IMR-90 (cell line): ENCODE results near the gene DUSP10. TPM values are rescaled to one million over a fixed set of nuclear protein-coding genes. Genes with fewer than 3 reads are reported as not detected.
A peak's percentile ranks its signal among the peaks of the same experiment; 100 is the strongest.

Experiments
- ATAC-seq: fragments of 200-7000 bp; cut with Tn5 transposase; 2 replicates; pipeline ENCODE4 v1.9.1; 2020; ENCODE audit warnings: low read depth, mild to moderate bottlenecking, moderate library complexity
- BruUV-seq: library from RNA; stranded (reverse); fragments of 400-500 nt; replicated peaks from 2 replicates; lab custom pipeline; 2021; lab: Mats Ljungman, UMichigan
- CTCF ChIA-PET: fragments of 300-600 bp; formaldehyde crosslinking; extraction: SDS; loops from one replicate; lab custom pipeline; 2021; ENCODE audit warnings: antibody characterized with exemption; lab: Yijun Ruan, JAX
- POLR2A ChIA-PET: fragments of 300-600 bp; sonication (Branson Sonifier 250); formaldehyde crosslinking; loops from one replicate; lab custom pipeline; 2022; ENCODE audit warnings: antibody characterized with exemption; ENCODE audit not compliant: unreplicated experiment; lab: Charles Lee
- DNase-seq: peaks from one replicate; pipeline ENCODE4 v3.0.0; 2013
- H2AFZ ChIP-seq: replicated peaks from 2 replicates; pipeline ENCODE3; 2013; ENCODE audit warnings: low read length, mild to moderate bottlenecking; ENCODE audit not compliant: poor library complexity
- H2AK5ac ChIP-seq: 2 replicates; pipeline ENCODE4 v1.6.1; 2013; ENCODE audit warnings: low read depth, low read length, inconsistent platforms
- H2AK9ac ChIP-seq: replicated peaks from 2 replicates; pipeline ENCODE3; 2013; ENCODE audit warnings: mild to moderate bottlenecking, low read depth, low read length, moderate library complexity; ENCODE audit not compliant: poor library complexity
- H2BK120ac ChIP-seq: 2 replicates; pipeline ENCODE4 v1.6.1; 2013; ENCODE audit warnings: low read depth, low read length, inconsistent platforms
- H2BK15ac ChIP-seq: 3 replicates; pipeline ENCODE4 v1.6.1; 2013; ENCODE audit warnings: low read depth, low read length, inconsistent platforms
- H2BK20ac ChIP-seq: 2 replicates; pipeline ENCODE4 v1.6.1; 2013; ENCODE audit warnings: low read depth, mild to moderate bottlenecking, inconsistent platforms, low read length, moderate library complexity
- H2BK5ac ChIP-seq: 2 replicates; pipeline ENCODE4 v1.6.1; 2013; ENCODE audit warnings: mild to moderate bottlenecking, low read depth, low read length, inconsistent platforms; ENCODE audit not compliant: poor library complexity, severe bottlenecking
- H3K14ac ChIP-seq: replicated peaks from 2 replicates; pipeline ENCODE4 v1.6.1; 2013; ENCODE audit warnings: low read depth, low read length, inconsistent platforms
- H3K18ac ChIP-seq: 2 replicates; pipeline ENCODE4 v1.6.1; 2013; ENCODE audit warnings: low read depth, low read length, control low read depth
- H3K23ac ChIP-seq: 2 replicates; pipeline ENCODE4 v1.6.1; 2013; ENCODE audit warnings: low read depth, low read length, inconsistent platforms
- H3K27ac ChIP-seq: 2 replicates; pipeline ENCODE4 v1.5.1; 2013; ENCODE audit warnings: mild to moderate bottlenecking, control low read depth, low read length; ENCODE audit not compliant: insufficient read depth
- H3K27me3 ChIP-seq: 2 replicates; pipeline ENCODE4 v1.6.1; 2013; ENCODE audit warnings: low read length; ENCODE audit not compliant: control insufficient read depth, insufficient read depth
- H3K36me3 ChIP-seq: 2 replicates; pipeline ENCODE4 v1.6.1; 2013; ENCODE audit warnings: low read length, mixed read lengths; ENCODE audit not compliant: control insufficient read depth, insufficient read depth
- H3K4ac ChIP-seq: 2 replicates; pipeline ENCODE4 v1.6.1; 2013; ENCODE audit warnings: low read depth, low read length, inconsistent platforms
- H3K4me1 ChIP-seq: 2 replicates; pipeline ENCODE4 v1.6.1; 2013; ENCODE audit warnings: low read length, mixed read lengths; ENCODE audit not compliant: control insufficient read depth, insufficient read depth
- H3K4me2 ChIP-seq: 2 replicates; pipeline ENCODE4 v1.6.1; 2013; ENCODE audit warnings: low read depth, mild to moderate bottlenecking, control low read depth, low read length, moderate library complexity
- H3K4me3 ChIP-seq: 2 replicates; pipeline ENCODE4 v1.5.1; 2013; ENCODE audit warnings: low read depth, mild to moderate bottlenecking, control low read depth, low read length, moderate library complexity; ENCODE audit not compliant: insufficient read depth
- H3K56ac ChIP-seq: 2 replicates; pipeline ENCODE4 v1.6.1; 2013; ENCODE audit warnings: low read length, inconsistent platforms; ENCODE audit not compliant: insufficient read depth; ENCODE audit errors: extremely low read depth
- H3K79me1 ChIP-seq, 2 experiments: 2 replicates each; pipeline ENCODE4 v1.6.1; 2013; ENCODE audit warnings: low read length in 2 of 2, inconsistent platforms in 1 of 2, low read depth in 1 of 2
- H3K9ac ChIP-seq: 2 replicates; pipeline ENCODE4 v1.6.1; 2013; ENCODE audit warnings: low read depth, low read length, control low read depth
- H3K9me1 ChIP-seq: 2 replicates; pipeline ENCODE4 v1.6.1; 2013; ENCODE audit warnings: low read length, inconsistent platforms; ENCODE audit not compliant: insufficient read depth
- H3K9me3 ChIP-seq: 2 replicates; pipeline ENCODE4 v1.6.1; 2013; ENCODE audit warnings: low read length; ENCODE audit not compliant: control insufficient read depth, insufficient read depth
- H4K20me1 ChIP-seq: 2 replicates; pipeline ENCODE4 v1.6.1; 2013; ENCODE audit warnings: low read length, inconsistent platforms; ENCODE audit not compliant: insufficient read depth
- H4K5ac ChIP-seq: 2 replicates; pipeline ENCODE4 v1.6.1; 2013; ENCODE audit warnings: mild to moderate bottlenecking, low read depth, low read length, control low read depth
- H4K8ac ChIP-seq, 2 experiments: 2 replicates each; pipeline ENCODE4 v1.6.1; 2013; ENCODE audit warnings: low read depth in 2 of 2, low read length in 2 of 2, control low read depth in 1 of 2, inconsistent platforms in 1 of 2
- H4K91ac ChIP-seq: 2 replicates; pipeline ENCODE4 v1.6.1; 2013; ENCODE audit warnings: low read depth, low read length, inconsistent platforms; ENCODE audit not compliant: insufficient read depth
- BHLHE40 ChIP-seq: fragments of 150-350 bp; IDR thresholded peaks from 2 replicates; pipeline ENCODE4 v1.6.1; 2016; ENCODE audit warnings: mild to moderate bottlenecking, low read depth, low read length
- CHD1 ChIP-seq: IDR thresholded peaks from 2 replicates; pipeline ENCODE4 v1.6.1; 2012; ENCODE audit warnings: low read depth, low read length, improper control_type of control experiment
- CTCF ChIP-seq: conservative IDR thresholded peaks from 2 replicates; pipeline ENCODE4 v1.5.1; 2012; ENCODE audit warnings: mild to moderate bottlenecking, low read depth, low read length, improper control_type of control experiment
- ELK1 ChIP-seq: fragments of 150-350 bp; IDR thresholded peaks from 2 replicates; pipeline ENCODE4 v1.6.1; 2016; ENCODE audit warnings: low read depth, mild to moderate bottlenecking, low read length, moderate library complexity, borderline replicate concordance
- MAFK ChIP-seq: IDR thresholded peaks from 2 replicates; pipeline ENCODE4 v1.6.1; 2012; ENCODE audit warnings: low read depth, low read length, improper control_type of control experiment
- NFE2L2 ChIP-seq: fragments of 150-350 bp; IDR thresholded peaks from 2 replicates; pipeline ENCODE4 v1.6.1; 2016; ENCODE audit warnings: low read depth, mild to moderate bottlenecking, low read length
- POLR2A ChIP-seq: IDR thresholded peaks from 2 replicates; pipeline ENCODE4 v1.6.1; 2012; ENCODE audit warnings: mild to moderate bottlenecking, low read depth, low read length
- SMC3 ChIP-seq: fragments of 150-350 bp; IDR thresholded peaks from 2 replicates; pipeline ENCODE4 v1.6.1; 2016; ENCODE audit warnings: low read depth, mild to moderate bottlenecking, antibody characterized with exemption, low read length, moderate library complexity
- WGBS, 2 experiments: methylation state at CpG; one replicate each; pipeline versions ENCODE4 v1.1.5 to v1.1.7; 2013; ENCODE audit warnings: missing lambda C conversion rate in 2 of 2; ENCODE audit not compliant: insufficient read length in 1 of 2; ENCODE audit errors: extremely low coverage in 2 of 2; 5-methylcytosine and 5-hydroxymethylcytosine counted together
- dilution Hi-C: fragments of 300-500 bp; cut with HindIII; formaldehyde crosslinking; loops from one replicate; pipeline ENCODE4 v1.14.3; 2018; ENCODE audit warnings: low sequenced_read_pairs; ENCODE audit not compliant: unreplicated experiment
- in situ Hi-C: fragments of 300-500 bp; cut with MboI; formaldehyde crosslinking; loops from 3 replicates; pipeline ENCODE4 v1.14.3; 2019; ENCODE audit warnings: low sequenced_read_pairs, inconsistent platforms, mixed read lengths
- intact Hi-C: fragments of 100-400 bp; cut with micrococcal nuclease; formaldehyde crosslinking; loops from 2 replicates; pipeline ENCODE4 v1.10.0; 2022
- polyA plus RNA-seq, 3 experiments: library from polyadenylated mRNA; depleted of rRNA; stranded (reverse); fragments of >200 nt; gene quantifications; 2 replicates each; pipeline ENCODE4 v1.2.3, GENCODE V29; 2012; ENCODE audit warnings: low replicate concordance in 1 of 3
- total RNA-seq: library from RNA; depleted of rRNA; stranded (reverse); fragments of >200 nt; gene quantifications from 2 replicates; pipeline ENCODE4 v1.2.3, GENCODE V29; 2012

Gene DUSP10
- total and polyA plus RNA-seq, 2 of the 4 experiments (the other 2 are of a cell fraction): 41.7 to 59.1 TPM

- DNase-seq (no peak), ATAC-seq (no peak)
- Histone ChIP-seq H2AK5ac (0 out of 2 replicates have a peak overlapping the region, but pooled peaks have one; percentile 52), H3K56ac (no peak overlapping the region), H3K9me3 (no peaks in the 10 kb centered on the region), H3K79me1 (peaks cover 27 to 79% of the 10 kb centered on the region in 2 experiments), H2BK20ac (peak overlapping the region; percentile 44; the same call in 1 of the 2 replicates), H3K14ac (0 out of 2 replicates have a peak overlapping the region, but pooled peaks have one; percentile 52), H4K8ac (0 out of 4 replicates have a peak overlapping the region, but pooled peaks of 1 of the 2 experiments have one; percentile 11), H3K18ac (no peak overlapping the region), H4K91ac (0 out of 2 replicates have a peak overlapping the region, but pooled peaks have one; percentile 9), H3K27me3 (no peaks in the 10 kb centered on the region), H3K27ac (no peak overlapping the region), H3K4me3 (no peak overlapping the region), H3K36me3 (peaks cover 27% of the 10 kb centered on the region), H3K4me2 (no peak overlapping the region), H2BK15ac (peak overlapping the region; percentile 46; the same call in 1 of the 3 replicates), H2BK120ac (peak overlapping the region; percentile 40; the same call in 1 of the 2 replicates), H2AFZ (no peak overlapping the region), H2BK5ac (peak overlapping the region; percentile 23), H3K4me1 (peaks cover 22% of the 10 kb centered on the region), H3K4ac (no peak overlapping the region; the same call in 1 of the 2 replicates), H3K9ac (no peak overlapping the region), H3K9me1 (peaks cover 27% of the 10 kb centered on the region), H2AK9ac (no peak overlapping the region), H3K23ac (no peak overlapping the region), H4K5ac (no peak overlapping the region; the same call in 1 of the 2 replicates), H4K20me1 (peaks cover 10% of the 10 kb centered on the region; the same call in 1 of the 2 replicates)
- in situ Hi-C loops (no loop called here), intact Hi-C loops (no loop called here), dilution Hi-C loops (no loop called here)
- no CpG with 5 or more reads among the region's 3 CpGs for WGBS, 2 experiments
- TF ChIP-seq SMC3 (no peak), CTCF (no peak), ELK1 (no peak), NFE2L2 (no peak), MAFK (no peak), POLR2A (no peak), BHLHE40 (no peak), CHD1 (no peak)
- no TSS peak for BruUV-seq
- CTCF ChIA-PET: no interaction called here
- POLR2A ChIA-PET: no interaction called here
Observed at GRCh38 chr1:221709854-221710253, 32.0 kb downstream of the DUSP10 start.
